Tibial nerve (tissue), 3 donors: ENCODE results near the gene PRPF6.

ENCODE experiments used
- CTCF ChIP-seq, 5 experiments: fragments of 200-600 bp in 3 of 5; fragments of 450-650 bp in 2 of 5; sonication (generic) in 3 of 5; IDR thresholded peaks; one replicate each; pipeline ENCODE4 v1.5.1; 2016 to 2019; ENCODE audit warnings: antibody characterized with exemption in 5 of 5, mild to moderate bottlenecking in 3 of 5, moderate library complexity in 2 of 5
- POLR2A ChIP-seq, 2 donors: fragments of 450-650 bp; IDR thresholded peaks; one replicate each; pipeline ENCODE4 v1.6.1; 2017; ENCODE audit warnings: antibody characterized with exemption in 2 of 2, mild to moderate bottlenecking in 2 of 2, moderate library complexity in 2 of 2

- no peak for TF ChIP-seq POLR2A (IDR thresholded peaks at IDR 0.05)
- TF ChIP-seq CTCF (IDR thresholded peaks at IDR 0.05), result no peak
Measured at GRCh38 chr20:63942250-63942951, 38.5 kb upstream of the PRPF6 start.
